Endothelial cell (in vitro differentiated cells): ENCODE data around the gene SOX11. TPM values are rescaled to one million over a fixed set of nuclear protein-coding genes. Genes with fewer than 3 reads are reported as not detected.

Experiments
- DNase-seq: peaks from one replicate; pipeline ENCODE4 v3.0.0; 2021; ENCODE audit warnings: low spot score
- H3K27ac Mint-ChIP-seq: one replicate; pipeline ENCODE4 v1.8.0; 2021; ENCODE audit warnings: mixed read lengths, inconsistent platforms; ENCODE audit not compliant: unreplicated experiment
- H3K27me3 Mint-ChIP-seq: one replicate; pipeline ENCODE4 v1.8.0; 2021; ENCODE audit warnings: mild to moderate bottlenecking, moderate library complexity, mixed read lengths, inconsistent platforms; ENCODE audit not compliant: unreplicated experiment
- H3K36me3 Mint-ChIP-seq: one replicate; pipeline ENCODE4 v1.8.0; 2021; ENCODE audit warnings: mild to moderate bottlenecking, low read depth, mixed read lengths, inconsistent platforms; ENCODE audit not compliant: unreplicated experiment
- H3K4me1 Mint-ChIP-seq: one replicate; pipeline ENCODE4 v1.8.0; 2021; ENCODE audit warnings: mild to moderate bottlenecking, mixed read lengths, inconsistent platforms; ENCODE audit not compliant: unreplicated experiment
- H3K4me3 Mint-ChIP-seq: one replicate; pipeline ENCODE4 v1.8.0; 2021; ENCODE audit warnings: mild to moderate bottlenecking, mixed read lengths, inconsistent platforms; ENCODE audit not compliant: unreplicated experiment
- H3K9me3 Mint-ChIP-seq: one replicate; pipeline ENCODE4 v1.8.0; 2021; ENCODE audit warnings: mixed read lengths, inconsistent platforms; ENCODE audit not compliant: unreplicated experiment
- CTCF ChIP-seq: fragments of 200-600 bp; sonication (generic); IDR thresholded peaks from one replicate; pipeline ENCODE4 v1.5.0; 2021; ENCODE audit warnings: antibody characterized with exemption; ENCODE audit not compliant: unreplicated experiment
- total RNA-seq: library from RNA; stranded (reverse); fragmentation: NEBNext Ultra II Directional; extraction: Animal tissue kit (Norgen Biotek cat#: 25700); gene quantifications from one replicate; pipeline ENCODE4 v1.2.1, GENCODE V29; 2021; ENCODE audit not compliant: unreplicated experiment

The SOX11 gene
- total RNA-seq, 1 donor from 2014 or later: 39.4 TPM

- no peak for DNase-seq
- Mint-ChIP-seq H3K36me3 (peaks cover 5% of the 10 kb centered on the region), H3K4me1 (no peaks in the 10 kb centered on the region), H3K27me3 (peaks cover 4% of the 10 kb centered on the region), H3K27ac (no peak overlapping the region), H3K4me3 (no peak overlapping the region), H3K9me3 (no peaks in the 10 kb centered on the region)
- TF ChIP-seq CTCF: no peak
Observed at GRCh38 chr2:5703166-5703565, 11.0 kb downstream of the SOX11 start.

GRCh38 chr2:5705490-5705889, 13.3 kb downstream of the SOX11 start:
- DNase-seq: no peak
- Mint-ChIP-seq H3K27ac (no peak overlapping the region), H3K27me3 (peaks cover 4% of the 10 kb centered on the region), H3K4me1 (no peaks in the 10 kb centered on the region), H3K36me3 (peaks cover 5% of the 10 kb centered on the region), H3K9me3 (no peaks in the 10 kb centered on the region), H3K4me3 (no peak overlapping the region)
- TF ChIP-seq CTCF: no peak

GRCh38 chr2:5706717-5707455, 14.7 kb downstream of the SOX11 start:
- DNase-seq: no peak
- TF ChIP-seq CTCF: no peak
- no peaks in the 10 kb centered on the region for H3K9me3 Mint-ChIP-seq
- no peak overlapping the region for H3K4me3 Mint-ChIP-seq
- peaks cover 4% of the 10 kb centered on the region for H3K27me3 Mint-ChIP-seq
- peaks cover 5% of the 10 kb centered on the region for H3K36me3 Mint-ChIP-seq
- H3K4me1 Mint-ChIP-seq: no peaks in the 10 kb centered on the region
- H3K27ac Mint-ChIP-seq: no peak overlapping the region

GRCh38 chr2:5710615-5711014, 18.4 kb downstream of the SOX11 start:
- Mint-ChIP-seq H3K36me3 (no peaks in the 10 kb centered on the region), H3K4me3 (no peak overlapping the region), H3K27ac (no peak overlapping the region), H3K4me1 (no peaks in the 10 kb centered on the region), H3K9me3 (no peaks in the 10 kb centered on the region), H3K27me3 (peaks cover 1% of the 10 kb centered on the region)
- no peak for DNase-seq
- no peak for TF ChIP-seq CTCF

- no peaks in the 10 kb centered on the region for H3K4me1 Mint-ChIP-seq
- H3K9me3 Mint-ChIP-seq: no peaks in the 10 kb centered on the region
- no peak overlapping the region for H3K4me3 Mint-ChIP-seq
- TF ChIP-seq CTCF: no peak
- H3K27ac Mint-ChIP-seq: no peak overlapping the region
- H3K36me3 Mint-ChIP-seq: no peaks in the 10 kb centered on the region
- DNase-seq: no peak
- H3K27me3 Mint-ChIP-seq: no peaks in the 10 kb centered on the region
Observed at GRCh38 chr2:5713101-5713500, 20.9 kb downstream of the SOX11 start.
